Sigmoid colon (tissue), 7 donors: Measurements from ENCODE around the gene FMNL3. TPM values are rescaled to one million over a fixed set of nuclear protein-coding genes. Genes with fewer than 3 reads are reported as not detected.
A peak's percentile ranks its signal among the peaks of the same experiment; 100 is the strongest.

Experiments
- DNase-seq: peaks from one replicate; pipeline ENCODE4 v3.0.0-alpha.2; 2019
- H3K27ac ChIP-seq, 4 donors: fragments of 200-600 bp; sonication (generic); one replicate each; pipeline ENCODE4 v1.5.1; 2016 to 2019; ENCODE audit warnings: mild to moderate bottlenecking in 1 of 4
- H3K27me3 ChIP-seq, 3 donors: fragments of 200-600 bp; sonication (generic); one replicate each; pipeline ENCODE4 v1.5.1; 2019; ENCODE audit warnings: mild to moderate bottlenecking in 1 of 3
- H3K36me3 ChIP-seq, 4 donors: fragments of 200-600 bp; sonication (generic); one replicate each; pipeline ENCODE4 v1.5.1; 2016 to 2019
- H3K4me1 ChIP-seq, 4 donors: fragments of 200-600 bp; sonication (generic); one replicate each; pipeline ENCODE4 v1.5.1; 2017 to 2019
- H3K4me3 ChIP-seq, 4 donors: fragments of 200-600 bp; sonication (generic); one replicate each; pipeline ENCODE4 v1.5.1; 2017 to 2019; ENCODE audit warnings: mild to moderate bottlenecking in 2 of 4, moderate library complexity in 1 of 4
- H3K9me3 ChIP-seq, 4 donors: fragments of 200-600 bp in 3 of 4; sonication (generic) in 3 of 4; one replicate each; pipeline versions ENCODE4 v1.5.1 to v1.6.1; 2013 to 2019
- EP300 ChIP-seq, 4 donors: sonication (generic); formaldehyde crosslinking; IDR thresholded peaks; one replicate each; pipeline ENCODE4 v1.6.1; 2017; ENCODE audit warnings: antibody characterized with exemption in 4 of 4
- POLR2A ChIP-seq, 2 donors: fragments of 450-650 bp; IDR thresholded peaks; one replicate each; pipeline ENCODE4 v1.6.1; 2016; ENCODE audit warnings: antibody characterized with exemption in 2 of 2, mild to moderate bottlenecking in 2 of 2, moderate library complexity in 2 of 2
- POLR2AphosphoS5 ChIP-seq, 4 donors: sonication (generic); formaldehyde crosslinking; IDR thresholded peaks; one replicate each; pipeline ENCODE4 v1.6.1; 2017; ENCODE audit warnings: antibody characterized with exemption in 4 of 4
- WGBS, 2 donors: extraction: QIAGEN DNeasy Blood & Tissue Kit; methylation state at CpG; one replicate each; pipeline ENCODE4 v1.1.7; 2013; 5-methylcytosine and 5-hydroxymethylcytosine counted together
- intact Hi-C: fragments of 100-400 bp; cut with DNase I; formaldehyde crosslinking; loops from one replicate; pipeline ENCODE4 v1.15.1; 2023
- polyA plus RNA-seq, 3 donors: library from polyadenylated mRNA; stranded (reverse); fragments of 200-250 nt; gene quantifications; one replicate each; pipeline ENCODE4 v1.2.3, GENCODE V29; 2013
- total RNA-seq, 4 donors: library from RNA; depleted of rRNA; stranded (reverse); fragments of >200 nt; gene quantifications; one replicate each; pipeline ENCODE4 v1.1.0, GENCODE V29; 2016
- TF ChIP-seq, protein P1 (sequence below), 4 experiments: fragments of 450-650 bp in 3 of 4; fragments of 200-600 bp in 1 of 4; IDR thresholded peaks; one replicate each; pipeline ENCODE4 v1.5.1; 2016 to 2019; ENCODE audit warnings: antibody characterized with exemption in 4 of 4, mild to moderate bottlenecking in 3 of 4, moderate library complexity in 2 of 4
- donor health status: healthy with polysubstance abuse.
- donor health status: Bipolar disorder and iron deficiency.
- donor health status: healthy.

FMNL3 gene
- total and polyA plus RNA-seq, 7 donors = 1.8 to 12.2 (median 9.8) TPM

DNA sequence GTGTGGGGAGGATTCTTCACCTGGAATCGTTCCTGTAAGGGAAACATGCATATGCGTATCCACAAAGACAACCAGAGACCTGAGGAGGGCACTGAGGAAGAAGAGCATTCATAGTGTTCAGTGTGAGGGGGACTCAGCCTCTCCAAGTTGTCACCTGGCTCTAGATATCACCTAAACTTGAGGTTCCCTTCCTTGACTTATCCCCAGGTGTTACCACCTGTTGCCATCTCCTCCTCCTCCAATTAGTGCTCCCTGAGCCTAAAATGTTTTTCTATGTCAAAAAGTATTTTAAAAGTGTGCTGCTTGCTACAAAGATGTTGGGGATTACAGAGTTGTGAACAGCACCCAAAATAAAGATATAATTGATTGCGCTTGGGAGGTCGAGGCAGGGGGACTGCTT is 41.0 kb downstream of the FMNL3 start:
- Histone ChIP-seq H3K27ac (no peak overlapping the region), H3K9me3 (no peaks in the 10 kb centered on the region), H3K4me1 (peaks cover 0 to 32% (median 19%) of the 10 kb centered on the region in 4 donors), H3K27me3 (no peaks in the 10 kb centered on the region), H3K36me3 (peaks cover 0 to 6% (median 0%) of the 10 kb centered on the region in 4 donors), H3K4me3 (no peak overlapping the region)
- WGBS, 2 donors = 93 to 96% methylated on average over 4 of the region's 4 CpGs
- TF ChIP-seq POLR2A (IDR thresholded peaks at IDR 0.05) (no peak), POLR2AphosphoS5 (IDR thresholded peaks at IDR 0.05) (no peak), EP300 (IDR thresholded peaks at IDR 0.05) (no peak)
- TF ChIP-seq, protein P1, sequence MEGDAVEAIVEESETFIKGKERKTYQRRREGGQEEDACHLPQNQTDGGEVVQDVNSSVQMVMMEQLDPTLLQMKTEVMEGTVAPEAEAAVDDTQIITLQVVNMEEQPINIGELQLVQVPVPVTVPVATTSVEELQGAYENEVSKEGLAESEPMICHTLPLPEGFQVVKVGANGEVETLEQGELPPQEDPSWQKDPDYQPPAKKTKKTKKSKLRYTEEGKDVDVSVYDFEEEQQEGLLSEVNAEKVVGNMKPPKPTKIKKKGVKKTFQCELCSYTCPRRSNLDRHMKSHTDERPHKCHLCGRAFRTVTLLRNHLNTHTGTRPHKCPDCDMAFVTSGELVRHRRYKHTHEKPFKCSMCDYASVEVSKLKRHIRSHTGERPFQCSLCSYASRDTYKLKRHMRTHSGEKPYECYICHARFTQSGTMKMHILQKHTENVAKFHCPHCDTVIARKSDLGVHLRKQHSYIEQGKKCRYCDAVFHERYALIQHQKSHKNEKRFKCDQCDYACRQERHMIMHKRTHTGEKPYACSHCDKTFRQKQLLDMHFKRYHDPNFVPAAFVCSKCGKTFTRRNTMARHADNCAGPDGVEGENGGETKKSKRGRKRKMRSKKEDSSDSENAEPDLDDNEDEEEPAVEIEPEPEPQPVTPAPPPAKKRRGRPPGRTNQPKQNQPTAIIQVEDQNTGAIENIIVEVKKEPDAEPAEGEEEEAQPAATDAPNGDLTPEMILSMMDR (IDR thresholded peaks at IDR 0.05) = no peak
- no peak for DNase-seq
- intact Hi-C loops = no loop called here

DNA sequence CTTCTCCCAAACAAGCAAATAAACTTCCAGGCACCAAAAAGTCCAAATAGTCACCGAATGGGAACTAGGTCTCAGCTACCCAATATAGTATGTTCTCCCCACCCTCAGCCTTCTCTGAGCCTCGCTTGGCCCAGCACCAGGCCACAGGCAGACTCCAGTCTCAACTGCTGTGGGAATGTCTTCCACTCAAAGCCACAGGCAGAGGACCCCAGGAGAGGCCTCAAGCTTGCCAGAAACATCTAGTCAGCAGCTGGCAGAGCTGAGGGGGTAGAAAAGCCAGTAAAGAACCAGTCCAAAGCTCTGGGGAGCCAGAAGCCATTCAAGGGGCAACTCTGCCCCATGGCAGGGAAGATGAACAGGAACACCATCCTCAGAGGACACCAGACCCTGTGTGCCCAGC is 41.8 kb downstream of the FMNL3 start:
- TF ChIP-seq EP300 (IDR thresholded peaks at IDR 0.05) (no peak), POLR2A (IDR thresholded peaks at IDR 0.05) (no peak), POLR2AphosphoS5 (IDR thresholded peaks at IDR 0.05) (no peak)
- TF ChIP-seq, protein P1 (IDR thresholded peaks at IDR 0.05) = no peak
- intact Hi-C loops = no loop called here
- Histone ChIP-seq H3K9me3 (no peaks in the 10 kb centered on the region), H3K27ac (no peak overlapping the region), H3K36me3 (peaks cover 0 to 6% (median 0%) of the 10 kb centered on the region in 4 donors), H3K4me1 (peaks cover 0 to 25% (median 13%) of the 10 kb centered on the region in 4 donors), H3K27me3 (no peaks in the 10 kb centered on the region), H3K4me3 (no peak overlapping the region)
- WGBS, 2 donors = 83 to 90% methylated on average over 2 of the region's 2 CpGs
- no peak for DNase-seq

DNA sequence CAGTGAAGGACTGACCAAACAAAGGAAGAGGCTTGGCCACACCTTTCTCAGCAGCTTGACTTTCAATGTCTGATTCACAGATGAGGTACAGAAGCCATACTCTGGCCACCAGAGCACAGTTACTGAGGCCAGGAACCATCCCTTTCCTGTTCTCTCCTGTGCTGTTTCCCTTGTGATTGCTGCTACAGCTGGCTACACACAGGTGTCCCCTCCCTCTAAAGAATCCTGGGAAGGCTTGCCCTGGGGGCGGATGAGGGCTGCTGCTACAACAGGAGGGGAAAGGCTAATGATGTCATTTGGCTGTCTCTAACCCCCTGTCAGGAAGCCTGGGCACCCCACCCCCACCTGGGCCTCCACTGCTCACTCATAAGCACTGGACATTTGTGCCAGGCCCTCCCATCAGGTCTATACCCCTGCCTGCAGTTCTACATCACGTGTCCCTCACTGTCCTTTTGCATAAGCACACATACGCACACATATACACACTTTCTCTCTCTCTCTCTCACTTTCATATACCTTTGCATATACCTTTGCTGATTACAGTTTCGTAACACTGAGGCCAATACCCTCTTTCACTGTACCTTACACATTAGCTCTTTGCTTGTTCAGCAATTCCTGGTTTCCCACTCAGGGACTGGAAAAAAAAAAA is 42.5 kb downstream of the FMNL3 start:
- peaks cover 0 to 25% (median 12%) of the 10 kb centered on the region in 4 donors for H3K4me1 ChIP-seq
- peaks cover 0 to 6% (median 0%) of the 10 kb centered on the region in 4 donors for H3K36me3 ChIP-seq
- H3K27ac ChIP-seq = no peak overlapping the region
- H3K27me3 ChIP-seq = no peaks in the 10 kb centered on the region
- DNase-seq = no peak
- no peak overlapping the region for H3K4me3 ChIP-seq
- WGBS, 2 donors = 78 to 89% methylated on average over 4 of the region's 4 CpGs
- TF ChIP-seq POLR2A (IDR thresholded peaks at IDR 0.05) (no peak), POLR2AphosphoS5 (IDR thresholded peaks at IDR 0.05) (peak in 1 of 4 donors; percentile 15)
- TF ChIP-seq, protein P1 (IDR thresholded peaks at IDR 0.05) = no peak
- intact Hi-C loops = no loop called here
- no peaks in the 10 kb centered on the region for H3K9me3 ChIP-seq

DNA sequence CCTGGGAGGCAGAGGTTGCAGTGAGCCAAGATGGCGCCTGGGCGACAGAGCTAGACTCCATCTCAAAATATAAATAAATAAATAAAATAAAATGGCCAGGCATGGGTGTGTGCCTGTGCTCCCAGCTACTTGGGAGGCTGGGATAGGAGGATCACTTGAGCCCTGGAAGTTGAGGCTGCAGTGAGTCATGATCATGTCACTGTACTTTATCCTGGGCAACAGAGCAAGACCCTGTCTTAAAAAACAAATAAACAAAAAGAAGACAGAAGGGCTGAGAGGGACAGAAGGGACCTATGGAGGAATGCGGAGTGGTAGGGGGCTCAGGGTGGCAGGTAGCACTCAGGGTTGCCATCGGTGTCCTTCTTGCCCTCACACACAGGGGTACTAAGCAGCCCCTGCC is 43.0 kb downstream of the FMNL3 start:
- no peak for DNase-seq
- 97 to 98% methylated on average over 4 of the region's 4 CpGs for WGBS, 2 donors
- H3K4me1 ChIP-seq = peaks cover 0 to 25% (median 12%) of the 10 kb centered on the region in 4 donors
- TF ChIP-seq POLR2AphosphoS5 (IDR thresholded peaks at IDR 0.05) (no peak), POLR2A (IDR thresholded peaks at IDR 0.05) (no peak), EP300 (IDR thresholded peaks at IDR 0.05) (no peak)
- TF ChIP-seq, protein P1 (IDR thresholded peaks at IDR 0.05) = no peak
- intact Hi-C loops = no loop called here
- H3K4me3 ChIP-seq = no peak overlapping the region
- H3K27ac ChIP-seq = no peak overlapping the region
- H3K36me3 ChIP-seq = peaks cover 0 to 6% (median 0%) of the 10 kb centered on the region in 4 donors
- H3K9me3 ChIP-seq = no peaks in the 10 kb centered on the region
- H3K27me3 ChIP-seq = no peaks in the 10 kb centered on the region
